ENCODE results near the gene ATP11A. TPM values are rescaled to one million over a fixed set of nuclear protein-coding genes. Genes with fewer than 3 reads are reported as not detected.

ATP11A gene
- total and polyA plus RNA-seq, 2 experiments from 2014 or later: 12.3 to 52.6 TPM

- H3K36me3 ChIP-seq (ENCODE audit: insufficient read depth): no peaks in the 10 kb centered on the region; the same call in 1 of the 2 replicates
- H3K27ac Mint-ChIP-seq: no peak overlapping the region
- DNase-seq (ENCODE audit: low spot score) (no peak), ATAC-seq (no peak)
- H3K4me1 ChIP-seq (ENCODE audit: insufficient read depth): no peaks in the 10 kb centered on the region
- H3K36me3 Mint-ChIP-seq (ENCODE audit: low read depth): peaks cover 12% of the 10 kb centered on the region
- no peak overlapping the region for H2AFZ ChIP-seq
- TF ChIP-seq JUNB (IDR thresholded peaks at IDR 0.05; ENCODE audit: unreplicated experiment) (no peak), REST (IDR thresholded peaks at IDR 0.05; ENCODE audit: unreplicated experiment) (no peak), ZNF114 (CRISPR knock-in tag; IDR thresholded peaks at IDR 0.05) (no peak), ZNF331 (CRISPR knock-in tag; IDR thresholded peaks at IDR 0.05; ENCODE audit: low read depth) (no peak), EZH2 (IDR thresholded peaks at IDR 0.05; ENCODE audit: low read depth, unreplicated experiment) (no peak), POLR2AphosphoS5 (IDR thresholded peaks at IDR 0.05; ENCODE audit: low read depth) (no peak), NANOG (IDR thresholded peaks at IDR 0.05; ENCODE audit: borderline replicate concordance) (no peak), EZH2phosphoT487 (IDR thresholded peaks at IDR 0.05; ENCODE audit: unreplicated experiment) (no peak), CREB1 (CRISPR knock-in tag; IDR thresholded peaks at IDR 0.05; ENCODE audit: low read depth) (no peak), ETS1 (IDR thresholded peaks at IDR 0.05) (no peak), ZNF462 (CRISPR knock-in tag; IDR thresholded peaks at IDR 0.05) (no peak), CTCF (conservative IDR thresholded peaks at IDR 0.05; ENCODE audit: low read depth in 2 of 2) (no peak), STAT1 (IDR thresholded peaks at IDR 0.05; ENCODE audit: unreplicated experiment) (no peak)
- no peaks in the 10 kb centered on the region for H3K79me2 ChIP-seq (replicated peaks; ENCODE audit: insufficient read depth)
- peaks cover 14% of the 10 kb centered on the region for H3K4me1 Mint-ChIP-seq
- H3F3A ChIP-seq (replicated peaks; ENCODE audit: low read depth): no peaks in the 10 kb centered on the region
- H3K27me3 Mint-ChIP-seq (ENCODE audit: insufficient read depth, low read depth, poor library complexity): peaks cover 12% of the 10 kb centered on the region
- no peaks in the 10 kb centered on the region for H3K9me2 ChIP-seq (ENCODE audit: insufficient read depth)
- H3K4me2 ChIP-seq: no peak overlapping the region
- H4K20me1 ChIP-seq (replicated peaks; ENCODE audit: insufficient read depth): peaks cover 8% of the 10 kb centered on the region; the same call in 1 of the 2 replicates
- no peaks in the 10 kb centered on the region for H3K27me3 ChIP-seq (ENCODE audit: insufficient read depth)
- no peak overlapping the region for H3K4me3 ChIP-seq
- no peak overlapping the region for H3K4me3 Mint-ChIP-seq
- peaks cover 7% of the 10 kb centered on the region; the same call in 2 of the 3 replicates for H3K9me3 Mint-ChIP-seq
- no peak overlapping the region for H3K27ac ChIP-seq (ENCODE audit: low read depth)
Observed at GRCh38 chr13:112926993-112927392, 237.2 kb downstream of the ATP11A start.

Data from GM23338 (cell line).